Measurements from ENCODE around the gene TRAF7.

GRCh38 chr16:2211923-2212347 is 56.4 kb downstream of the TRAF7 start:
- TF ChIP-seq CTCF (IDR thresholded peaks at IDR 0.05; ENCODE audit: low read depth, low read length), result no peak
- no peak for TF ChIP-seq EZH2phosphoT487 (IDR thresholded peaks at IDR 0.05; ENCODE audit: low read depth)

Measured in OCI-LY3 (cell line).